ENCODE data around the gene MRC2.

GRCh38 chr17:62690168-62690897 lies 62.9 kb downstream of the MRC2 start:
- TF ChIP-seq RAD21 (IDR thresholded peaks at IDR 0.05; ENCODE audit: low read length) (peak; percentile 41), JUND (IDR thresholded peaks at IDR 0.05) (no peak), CTCF (IDR thresholded peaks at IDR 0.05) (peak; percentile 23; the same call in 1 of the 2 replicates), REST (IDR thresholded peaks at IDR 0.05; ENCODE audit: low read depth, low read length) (no peak), POLR2AphosphoS5 (IDR thresholded peaks at IDR 0.05; ENCODE audit: low read depth, low read length) (no peak), ELF1 (IDR thresholded peaks at IDR 0.05) (no peak), FOXJ3 (CRISPR knock-in tag; IDR thresholded peaks at IDR 0.05) (no peak), YY1 (IDR thresholded peaks at IDR 0.05; ENCODE audit: low read depth) (no peak), TAF1 (IDR thresholded peaks at IDR 0.05; ENCODE audit: borderline replicate concordance, low read depth, low read length) (no peak), EZH2phosphoT487 (IDR thresholded peaks at IDR 0.05; ENCODE audit: borderline replicate concordance, low read depth) (no peak), TEAD4 (IDR thresholded peaks at IDR 0.05; ENCODE audit: borderline replicate concordance, insufficient read depth) (no peak), FOSL2 (IDR thresholded peaks at IDR 0.05; ENCODE audit: borderline replicate concordance, low read depth) (no peak), SMC3 (IDR thresholded peaks at IDR 0.05; ENCODE audit: low read depth, low read length) (no peak)

All from SK-N-SH (cell line).